Sigmoid colon (tissue), 7 donors: ENCODE measurements around the gene LUZP1. TPM values are rescaled to one million over a fixed set of nuclear protein-coding genes. Genes with fewer than 3 reads are reported as not detected.
A peak's percentile ranks its signal among the peaks of the same experiment; 100 is the strongest.

Source experiments
- DNase-seq: peaks from one replicate; pipeline ENCODE4 v3.0.0-alpha.2; 2019
- H3K27ac ChIP-seq, 4 donors: fragments of 200-600 bp; sonication (generic); one replicate each; pipeline ENCODE4 v1.5.1; 2016 to 2019; ENCODE audit warnings: mild to moderate bottlenecking in 1 of 4
- H3K27me3 ChIP-seq, 3 donors: fragments of 200-600 bp; sonication (generic); one replicate each; pipeline ENCODE4 v1.5.1; 2019; ENCODE audit warnings: mild to moderate bottlenecking in 1 of 3
- H3K36me3 ChIP-seq, 4 donors: fragments of 200-600 bp; sonication (generic); one replicate each; pipeline ENCODE4 v1.5.1; 2016 to 2019
- H3K4me1 ChIP-seq, 4 donors: fragments of 200-600 bp; sonication (generic); one replicate each; pipeline ENCODE4 v1.5.1; 2017 to 2019
- H3K4me3 ChIP-seq, 4 donors: fragments of 200-600 bp; sonication (generic); one replicate each; pipeline ENCODE4 v1.5.1; 2017 to 2019; ENCODE audit warnings: mild to moderate bottlenecking in 2 of 4, moderate library complexity in 1 of 4
- H3K9me3 ChIP-seq, 4 donors: fragments of 200-600 bp in 3 of 4; sonication (generic) in 3 of 4; one replicate each; pipeline versions ENCODE4 v1.5.1 to v1.6.1; 2013 to 2019
- EP300 ChIP-seq, 4 donors: sonication (generic); formaldehyde crosslinking; IDR thresholded peaks; one replicate each; pipeline ENCODE4 v1.6.1; 2017; ENCODE audit warnings: antibody characterized with exemption in 4 of 4
- POLR2A ChIP-seq, 2 donors: fragments of 450-650 bp; IDR thresholded peaks; one replicate each; pipeline ENCODE4 v1.6.1; 2016; ENCODE audit warnings: antibody characterized with exemption in 2 of 2, mild to moderate bottlenecking in 2 of 2, moderate library complexity in 2 of 2
- POLR2AphosphoS5 ChIP-seq, 4 donors: sonication (generic); formaldehyde crosslinking; IDR thresholded peaks; one replicate each; pipeline ENCODE4 v1.6.1; 2017; ENCODE audit warnings: antibody characterized with exemption in 4 of 4
- WGBS, 2 donors: extraction: QIAGEN DNeasy Blood & Tissue Kit; methylation state at CpG; one replicate each; pipeline ENCODE4 v1.1.7; 2013; 5-methylcytosine and 5-hydroxymethylcytosine counted together
- intact Hi-C: fragments of 100-400 bp; cut with DNase I; formaldehyde crosslinking; loops from one replicate; pipeline ENCODE4 v1.15.1; 2023
- polyA plus RNA-seq, 3 donors: library from polyadenylated mRNA; stranded (reverse); fragments of 200-250 nt; gene quantifications; one replicate each; pipeline ENCODE4 v1.2.3, GENCODE V29; 2013
- total RNA-seq, 4 donors: library from RNA; depleted of rRNA; stranded (reverse); fragments of >200 nt; gene quantifications; one replicate each; pipeline ENCODE4 v1.1.0, GENCODE V29; 2016
- TF ChIP-seq, protein P1 (sequence below), 4 experiments: fragments of 450-650 bp in 3 of 4; fragments of 200-600 bp in 1 of 4; IDR thresholded peaks; one replicate each; pipeline ENCODE4 v1.5.1; 2016 to 2019; ENCODE audit warnings: antibody characterized with exemption in 4 of 4, mild to moderate bottlenecking in 3 of 4, moderate library complexity in 2 of 4
- donor health status: healthy with polysubstance abuse.
- donor health status: Bipolar disorder and iron deficiency.
- donor health status: healthy.

LUZP1 gene
- total and polyA plus RNA-seq, 7 donors, result 6.0 to 20.9 (median 14.0) TPM

DNA sequence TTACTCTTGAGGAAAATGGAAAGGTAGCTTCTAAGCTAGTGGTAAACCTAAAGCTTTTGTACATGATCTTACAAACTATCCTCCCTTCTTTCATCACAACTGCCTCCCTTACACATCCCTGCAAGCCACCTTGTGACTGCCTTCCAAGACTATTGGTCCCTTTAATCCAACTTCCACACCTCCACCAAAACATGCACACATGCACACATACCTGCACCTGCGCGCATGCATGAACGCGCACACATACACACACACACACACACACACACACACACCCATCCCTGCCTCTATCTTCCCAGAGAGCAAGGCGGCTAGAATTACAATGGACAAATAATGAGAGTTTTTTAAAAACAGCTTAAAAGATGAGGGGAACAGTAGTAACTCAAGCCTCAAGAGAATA lies 58.3 kb downstream of the LUZP1 start:
- Histone ChIP-seq H3K27me3 (no peaks in the 10 kb centered on the region), H3K27ac (no peak overlapping the region), H3K4me1 (peaks cover 0 to 25% (median 11%) of the 10 kb centered on the region in 4 donors), H3K4me3 (no peak overlapping the region), H3K36me3 (peaks cover 0 to 25% (median 0%) of the 10 kb centered on the region in 4 donors), H3K9me3 (no peaks in the 10 kb centered on the region)
- no peak for DNase-seq
- TF ChIP-seq POLR2A (IDR thresholded peaks at IDR 0.05), result no peak
- TF ChIP-seq, protein P1, sequence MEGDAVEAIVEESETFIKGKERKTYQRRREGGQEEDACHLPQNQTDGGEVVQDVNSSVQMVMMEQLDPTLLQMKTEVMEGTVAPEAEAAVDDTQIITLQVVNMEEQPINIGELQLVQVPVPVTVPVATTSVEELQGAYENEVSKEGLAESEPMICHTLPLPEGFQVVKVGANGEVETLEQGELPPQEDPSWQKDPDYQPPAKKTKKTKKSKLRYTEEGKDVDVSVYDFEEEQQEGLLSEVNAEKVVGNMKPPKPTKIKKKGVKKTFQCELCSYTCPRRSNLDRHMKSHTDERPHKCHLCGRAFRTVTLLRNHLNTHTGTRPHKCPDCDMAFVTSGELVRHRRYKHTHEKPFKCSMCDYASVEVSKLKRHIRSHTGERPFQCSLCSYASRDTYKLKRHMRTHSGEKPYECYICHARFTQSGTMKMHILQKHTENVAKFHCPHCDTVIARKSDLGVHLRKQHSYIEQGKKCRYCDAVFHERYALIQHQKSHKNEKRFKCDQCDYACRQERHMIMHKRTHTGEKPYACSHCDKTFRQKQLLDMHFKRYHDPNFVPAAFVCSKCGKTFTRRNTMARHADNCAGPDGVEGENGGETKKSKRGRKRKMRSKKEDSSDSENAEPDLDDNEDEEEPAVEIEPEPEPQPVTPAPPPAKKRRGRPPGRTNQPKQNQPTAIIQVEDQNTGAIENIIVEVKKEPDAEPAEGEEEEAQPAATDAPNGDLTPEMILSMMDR (IDR thresholded peaks at IDR 0.05), result no peak
- intact Hi-C loops, result no loop called here
- 95 to 98% methylated on average over 5 of the region's 5 CpGs for WGBS, 2 donors

DNA sequence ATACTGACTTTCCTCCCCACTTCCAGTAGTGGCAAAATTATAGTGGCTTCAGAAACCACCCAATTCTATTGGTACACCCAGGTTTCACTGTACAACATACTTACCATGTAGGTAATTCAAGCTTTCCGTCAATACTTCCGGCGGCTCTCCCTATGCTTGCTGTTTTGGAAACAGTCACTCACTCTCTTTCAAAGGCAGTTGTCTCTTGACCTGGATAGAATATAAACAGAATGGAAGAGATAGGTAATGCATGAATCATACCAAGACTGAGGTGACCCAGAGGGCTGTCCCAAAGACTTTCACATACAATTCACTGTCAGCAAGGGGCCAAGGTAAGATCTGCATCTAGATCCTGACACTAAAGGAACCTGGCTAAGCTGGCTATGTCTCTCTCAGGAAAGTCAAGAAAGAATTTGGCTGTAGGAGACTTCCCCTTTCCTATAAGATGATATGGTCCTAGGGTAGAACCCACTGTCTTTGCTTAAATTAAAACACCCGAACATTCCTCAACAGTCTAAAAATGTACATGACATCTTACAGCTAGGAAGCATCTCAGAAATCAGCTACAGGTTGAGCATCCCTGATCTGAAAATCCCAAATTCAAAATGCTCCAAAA lies 59.6 kb downstream of the LUZP1 start:
- Histone ChIP-seq H3K4me3 (no peak overlapping the region), H3K4me1 (peaks cover 0 to 11% (median 4%) of the 10 kb centered on the region in 4 donors), H3K9me3 (no peaks in the 10 kb centered on the region), H3K36me3 (peaks cover 0 to 25% (median 0%) of the 10 kb centered on the region in 4 donors), H3K27me3 (no peaks in the 10 kb centered on the region), H3K27ac (no peak overlapping the region)
- 93 to 95% methylated on average over 4 of the region's 4 CpGs for WGBS, 2 donors
- TF ChIP-seq EP300 (IDR thresholded peaks at IDR 0.05) (no peak), POLR2AphosphoS5 (IDR thresholded peaks at IDR 0.05) (no peak), POLR2A (IDR thresholded peaks at IDR 0.05) (no peak)
- TF ChIP-seq, protein P1 (IDR thresholded peaks at IDR 0.05), result no peak
- no peak for DNase-seq
- intact Hi-C loops, result loop anchor here (5.0 kb wide), 1 partner anchor 38 kb away; no protein-coding TSS in a partner anchor

DNA sequence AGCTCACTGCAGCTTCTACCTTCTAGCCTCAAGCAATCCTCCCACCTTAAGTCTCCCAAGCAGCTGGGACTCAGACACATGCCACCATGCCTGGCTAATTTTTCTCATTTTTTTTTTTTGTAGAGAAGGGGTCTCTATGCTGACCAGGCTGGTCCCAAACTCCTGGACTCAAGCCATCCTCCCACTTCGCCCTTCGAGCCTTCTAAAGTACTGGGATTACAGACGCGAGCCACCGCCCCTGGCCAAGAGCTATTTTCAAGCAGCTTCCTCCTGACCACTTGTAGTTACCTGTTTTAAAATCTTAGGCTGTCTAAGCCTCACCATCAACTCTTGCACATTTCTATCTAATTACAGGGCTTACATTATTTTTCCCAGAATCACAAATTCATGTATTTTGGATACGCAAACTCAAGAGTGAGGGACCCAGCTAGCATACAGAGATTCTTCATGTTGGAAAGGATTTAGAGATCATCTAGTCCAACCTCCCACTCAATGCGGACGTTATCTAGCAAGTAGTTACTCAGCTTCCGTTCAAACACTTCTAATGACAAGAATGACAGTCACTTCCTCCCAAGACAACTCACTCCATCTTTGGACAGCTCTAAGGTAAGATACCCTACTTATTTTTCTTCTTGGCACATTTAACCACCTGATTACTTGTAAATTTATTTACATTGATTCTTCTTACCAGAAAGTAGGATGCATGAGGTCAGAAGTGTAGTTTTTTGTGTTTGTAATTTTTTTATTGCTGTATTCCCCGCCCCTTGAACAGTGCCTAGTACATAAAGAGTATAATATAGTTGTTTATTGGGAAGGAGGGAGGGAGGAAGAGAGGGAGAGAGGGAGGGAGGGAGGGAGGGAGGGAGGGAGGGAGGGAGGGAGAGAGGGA lies 65.4 kb downstream of the LUZP1 start:
- intact Hi-C loops, result no loop called here

DNA sequence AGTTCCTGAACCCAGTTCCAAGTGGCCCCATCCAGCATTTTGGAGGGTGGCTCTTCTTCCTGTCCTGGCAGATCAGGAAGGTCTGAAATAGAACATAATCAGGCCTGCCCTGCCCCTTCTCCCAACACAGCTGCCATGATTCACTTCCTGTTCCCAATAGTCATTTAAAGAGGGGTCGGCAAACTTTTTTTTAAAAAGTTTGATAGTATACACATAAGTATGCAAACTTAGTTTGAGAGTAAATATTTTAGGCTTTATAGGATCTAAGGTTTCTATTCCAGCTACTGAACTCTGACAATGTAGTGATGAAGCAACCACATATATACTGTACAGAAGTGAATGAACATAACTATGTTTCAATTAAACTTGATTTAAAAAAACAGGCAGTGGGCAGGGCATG lies 66.4 kb downstream of the LUZP1 start:
- Histone ChIP-seq H3K27me3 (no peaks in the 10 kb centered on the region), H3K4me3 (no peak overlapping the region), H3K9me3 (no peaks in the 10 kb centered on the region), H3K4me1 (peaks cover 0 to 48% (median 42%) of the 10 kb centered on the region in 4 donors), H3K36me3 (peaks cover 0 to 8% (median 0%) of the 10 kb centered on the region in 4 donors), H3K27ac (peak overlapping the region; percentile 5 to 61 (median 46))
- DNase-seq, result no peak
- intact Hi-C loops, result no loop called here
- no peak for TF ChIP-seq POLR2A (IDR thresholded peaks at IDR 0.05)
- no peak for TF ChIP-seq POLR2AphosphoS5 (IDR thresholded peaks at IDR 0.05)
- TF ChIP-seq, protein P1 (IDR thresholded peaks at IDR 0.05), result no peak
- no peak for TF ChIP-seq EP300 (IDR thresholded peaks at IDR 0.05)
- WGBS, 2 donors, result 9 to 36% methylated on average over 1 of the region's 1 CpG

More for the DNA sequence above, 65.4 kb downstream of the LUZP1 start:
- 22 to 53% methylated on average over 10 of the region's 10 CpGs for WGBS, 2 donors
- H3K9me3 ChIP-seq, result no peaks in the 10 kb centered on the region
- no peak for DNase-seq
- TF ChIP-seq POLR2A (IDR thresholded peaks at IDR 0.05) (no peak), POLR2AphosphoS5 (IDR thresholded peaks at IDR 0.05) (no peak), EP300 (IDR thresholded peaks at IDR 0.05) (no peak)
- TF ChIP-seq, protein P1 (IDR thresholded peaks at IDR 0.05), result no peak
- no peak overlapping the region for H3K4me3 ChIP-seq
- peaks cover 0 to 18% (median 0%) of the 10 kb centered on the region in 4 donors for H3K36me3 ChIP-seq
- no peaks in the 10 kb centered on the region for H3K27me3 ChIP-seq
- H3K4me1 ChIP-seq, result peaks cover 0 to 48% (median 41%) of the 10 kb centered on the region in 4 donors
- H3K27ac ChIP-seq, result peak overlapping the region in 3 of 4 donors; percentile 5 to 54 (median 38)
